Mammary epithelial cell (primary cell): Measurements from ENCODE around the gene HCAR3.

Experiments
- EZH2 ChIP-seq: IDR thresholded peaks from 2 replicates; pipeline ENCODE4 v1.6.1; 2012; ENCODE audit warnings: low read length, inconsistent platforms, borderline replicate concordance
- TF ChIP-seq, protein P1 (sequence below), 2 donors: IDR thresholded peaks in 1 of 2; conservative IDR thresholded peaks in 1 of 2; 2 replicates each; pipeline ENCODE4 v1.5.1; 2011 to 2012; ENCODE audit warnings: inconsistent platforms in 2 of 2, low read length in 2 of 2, mild to moderate bottlenecking in 2 of 2, control low read depth in 1 of 2, low read depth in 1 of 2; ENCODE audit not compliant: insufficient read depth in 1 of 2; ENCODE audit errors: extremely low read depth in 1 of 2

DNA sequence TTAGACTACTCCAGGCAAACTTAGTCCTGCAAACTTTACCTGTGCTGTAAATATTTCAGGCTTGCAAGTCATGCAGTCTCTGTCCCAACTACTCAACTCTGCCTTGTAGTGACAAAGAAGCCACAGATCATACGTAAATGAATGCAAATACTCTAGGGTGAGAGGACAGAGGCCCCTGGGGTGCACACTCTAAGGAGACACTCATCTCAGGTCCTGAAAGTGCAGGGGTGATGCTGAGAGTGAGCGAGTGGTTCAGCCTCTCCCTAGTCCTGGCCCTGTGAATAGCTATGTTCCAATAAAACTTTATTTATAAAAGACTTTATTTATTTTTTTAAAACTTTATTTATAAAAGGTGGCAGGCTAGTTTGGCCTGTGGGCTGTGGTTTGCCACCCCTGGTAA, 48.3 kb downstream of the HCAR3 start:
- TF ChIP-seq, protein P1, sequence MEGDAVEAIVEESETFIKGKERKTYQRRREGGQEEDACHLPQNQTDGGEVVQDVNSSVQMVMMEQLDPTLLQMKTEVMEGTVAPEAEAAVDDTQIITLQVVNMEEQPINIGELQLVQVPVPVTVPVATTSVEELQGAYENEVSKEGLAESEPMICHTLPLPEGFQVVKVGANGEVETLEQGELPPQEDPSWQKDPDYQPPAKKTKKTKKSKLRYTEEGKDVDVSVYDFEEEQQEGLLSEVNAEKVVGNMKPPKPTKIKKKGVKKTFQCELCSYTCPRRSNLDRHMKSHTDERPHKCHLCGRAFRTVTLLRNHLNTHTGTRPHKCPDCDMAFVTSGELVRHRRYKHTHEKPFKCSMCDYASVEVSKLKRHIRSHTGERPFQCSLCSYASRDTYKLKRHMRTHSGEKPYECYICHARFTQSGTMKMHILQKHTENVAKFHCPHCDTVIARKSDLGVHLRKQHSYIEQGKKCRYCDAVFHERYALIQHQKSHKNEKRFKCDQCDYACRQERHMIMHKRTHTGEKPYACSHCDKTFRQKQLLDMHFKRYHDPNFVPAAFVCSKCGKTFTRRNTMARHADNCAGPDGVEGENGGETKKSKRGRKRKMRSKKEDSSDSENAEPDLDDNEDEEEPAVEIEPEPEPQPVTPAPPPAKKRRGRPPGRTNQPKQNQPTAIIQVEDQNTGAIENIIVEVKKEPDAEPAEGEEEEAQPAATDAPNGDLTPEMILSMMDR (conservative IDR thresholded peaks at IDR 0.05 in 1 of 2, IDR thresholded peaks at IDR 0.05 in 1 of 2; ENCODE audit: extremely low read depth in 1 of 2, insufficient read depth in 1 of 2, low read depth in 1 of 2, low read length in 2 of 2), result no peak
- TF ChIP-seq EZH2, result no peak
